PFSK-1 (cell line): Measurements from ENCODE around the gene CEMIP2.

Source experiments
- FOXP2 ChIP-seq: optimal IDR thresholded peaks from 2 replicates; pipeline ENCODE3; 2011; ENCODE audit warnings: borderline replicate concordance, control low read depth, inconsistent platforms; ENCODE audit not compliant: insufficient read depth; ENCODE audit errors: extremely low read length, extremely low read depth
- POLR2AphosphoS5 ChIP-seq: IDR thresholded peaks from 2 replicates; pipeline ENCODE4 v1.6.1; 2012; ENCODE audit warnings: low read depth, mild to moderate bottlenecking, control low read depth, low read length, moderate library complexity
- REST ChIP-seq, 2 experiments: IDR thresholded peaks; 2 replicates each; pipeline versions ENCODE4 v1.6.1 to v1.8.0; 2011 to 2012; ENCODE audit warnings: low read depth in 2 of 2, low read length in 2 of 2, control low read depth in 1 of 2, inconsistent platforms in 1 of 2, mild to moderate bottlenecking in 1 of 2, moderate library complexity in 1 of 2; ENCODE audit not compliant: insufficient read depth in 1 of 2
- SIN3A ChIP-seq: IDR thresholded peaks from 2 replicates; pipeline ENCODE4 v1.6.1; 2012; ENCODE audit warnings: mild to moderate bottlenecking, low read length, moderate library complexity, borderline replicate concordance; ENCODE audit not compliant: insufficient read depth
- TAF1 ChIP-seq: IDR thresholded peaks from 2 replicates; pipeline ENCODE4 v1.6.1; 2012; ENCODE audit warnings: low read length, control low read depth, borderline replicate concordance; ENCODE audit not compliant: insufficient read depth

Gene CEMIP2

DNA sequence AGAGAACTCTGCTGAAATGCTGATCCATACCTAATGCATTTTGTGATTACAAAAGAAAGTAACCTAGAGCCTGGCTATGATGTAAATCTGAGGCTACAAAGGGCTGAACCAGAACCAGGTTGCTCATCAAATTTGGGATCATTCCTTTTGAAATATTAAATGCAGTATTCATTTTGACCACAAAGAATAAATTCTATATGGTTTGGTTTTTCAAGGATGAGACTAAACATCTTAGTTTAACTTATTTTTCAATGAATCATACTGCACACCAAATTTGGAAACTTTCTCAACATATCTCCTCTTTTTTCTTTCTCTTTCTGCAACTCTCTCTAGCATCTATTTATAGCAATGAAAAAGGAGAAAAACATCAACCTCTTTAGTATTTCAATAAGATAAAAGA lies 46.5 kb downstream of the CEMIP2 start:
- no peak for TF ChIP-seq POLR2AphosphoS5
- no peak for TF ChIP-seq REST (IDR thresholded peaks at IDR 0.05; ENCODE audit: insufficient read depth in 1 of 2, low read depth in 2 of 2, low read length in 2 of 2)
- no peak for TF ChIP-seq FOXP2
- TF ChIP-seq SIN3A, result no peak
- TF ChIP-seq TAF1, result no peak

GRCh38 chr9:71719562-71719961 lies 48.8 kb downstream of the CEMIP2 start:
- TF ChIP-seq REST (IDR thresholded peaks at IDR 0.05; ENCODE audit: insufficient read depth in 1 of 2, low read depth in 2 of 2, low read length in 2 of 2) (no peak), POLR2AphosphoS5 (no peak), SIN3A (no peak), TAF1 (no peak), FOXP2 (no peak)

GRCh38 chr9:71719088-71719487 lies 49.2 kb downstream of the CEMIP2 start:
- TF ChIP-seq TAF1, result no peak
- no peak for TF ChIP-seq FOXP2
- TF ChIP-seq REST (IDR thresholded peaks at IDR 0.05; ENCODE audit: insufficient read depth in 1 of 2, low read depth in 2 of 2, low read length in 2 of 2), result no peak
- no peak for TF ChIP-seq SIN3A
- no peak for TF ChIP-seq POLR2AphosphoS5

GRCh38 chr9:71716138-71716909 lies 52.0 kb downstream of the CEMIP2 start:
- TF ChIP-seq POLR2AphosphoS5 (no peak), TAF1 (no peak), FOXP2 (no peak), SIN3A (no peak), REST (IDR thresholded peaks at IDR 0.05; ENCODE audit: insufficient read depth in 1 of 2, low read depth in 2 of 2, low read length in 2 of 2) (no peak)

- TF ChIP-seq TAF1, result no peak
- TF ChIP-seq REST (IDR thresholded peaks at IDR 0.05; ENCODE audit: insufficient read depth in 1 of 2, low read depth in 2 of 2, low read length in 2 of 2), result no peak
- no peak for TF ChIP-seq FOXP2
- no peak for TF ChIP-seq POLR2AphosphoS5
- no peak for TF ChIP-seq SIN3A
Observed at GRCh38 chr9:71710856-71711255, 57.5 kb downstream of the CEMIP2 start.
